GM06990 (cell line): ENCODE results near the gene MGLL.

Source experiments
- DNase-seq: peaks from one replicate; pipeline ENCODE4 v3.0.0-alpha.2; 2011; ENCODE audit not compliant: insufficient read length; ENCODE audit errors: extremely low read depth
- H3K27me3 ChIP-seq: replicated peaks from 2 replicates; pipeline ENCODE4 v1.6.0; 2011; ENCODE audit warnings: low read length; ENCODE audit not compliant: control insufficient read depth, insufficient read depth
- H3K36me3 ChIP-seq: 2 replicates; pipeline ENCODE4 v1.5.1; 2011; ENCODE audit warnings: low read length; ENCODE audit not compliant: control insufficient read depth, insufficient read depth
- H3K4me3 ChIP-seq: replicated peaks from 2 replicates; pipeline ENCODE4 v1.5.1; 2011; ENCODE audit warnings: low read depth, mild to moderate bottlenecking, control low read depth, low read length
- CTCF ChIP-seq: IDR thresholded peaks from 2 replicates; pipeline ENCODE4 v1.5.1; 2011; ENCODE audit warnings: low read length, control low read depth, mild to moderate bottlenecking, inconsistent platforms; ENCODE audit not compliant: insufficient read depth, poor library complexity, severe bottlenecking

MGLL gene

GRCh38 chr3:127835993-127836882 lies 13.9 kb upstream of the MGLL start:
- H3K4me3 ChIP-seq: no peak overlapping the region
- DNase-seq: peak; percentile 79
- no peaks in the 10 kb centered on the region for H3K36me3 ChIP-seq
- TF ChIP-seq CTCF: no peak
- H3K27me3 ChIP-seq: no peaks in the 10 kb centered on the region

- no peak for TF ChIP-seq CTCF
- Histone ChIP-seq H3K36me3 (no peaks in the 10 kb centered on the region), H3K27me3 (no peaks in the 10 kb centered on the region), H3K4me3 (peak overlapping the region; percentile 31)
- peak; percentile 58 for DNase-seq
Observed at GRCh38 chr3:127834771-127835170, 12.5 kb upstream of the MGLL start.

GRCh38 chr3:127833281-127834032 lies 11.1 kb upstream of the MGLL start:
- no peak for DNase-seq
- H3K4me3 ChIP-seq: no peak overlapping the region
- H3K27me3 ChIP-seq: no peaks in the 10 kb centered on the region
- no peak for TF ChIP-seq CTCF
- H3K36me3 ChIP-seq: no peaks in the 10 kb centered on the region

GRCh38 chr3:127831723-127832172 lies 9.4 kb upstream of the MGLL start:
- Histone ChIP-seq H3K27me3 (no peaks in the 10 kb centered on the region), H3K36me3 (no peaks in the 10 kb centered on the region), H3K4me3 (no peak overlapping the region)
- peak; percentile 59 for DNase-seq
- TF ChIP-seq CTCF: peak; percentile 82

GRCh38 chr3:127829537-127829936 lies 7.2 kb upstream of the MGLL start:
- H3K4me3 ChIP-seq: no peak overlapping the region
- no peaks in the 10 kb centered on the region for H3K27me3 ChIP-seq
- no peaks in the 10 kb centered on the region for H3K36me3 ChIP-seq
- no peak for DNase-seq
- TF ChIP-seq CTCF: no peak
